Measurements from ENCODE around the gene STAMBP.
"Not testable (repeated sequence)": the region's sequence is repeated elsewhere in the genome, so short reads cannot be mapped to it uniquely, and the experiment has no call there.

The STAMBP gene

DNA sequence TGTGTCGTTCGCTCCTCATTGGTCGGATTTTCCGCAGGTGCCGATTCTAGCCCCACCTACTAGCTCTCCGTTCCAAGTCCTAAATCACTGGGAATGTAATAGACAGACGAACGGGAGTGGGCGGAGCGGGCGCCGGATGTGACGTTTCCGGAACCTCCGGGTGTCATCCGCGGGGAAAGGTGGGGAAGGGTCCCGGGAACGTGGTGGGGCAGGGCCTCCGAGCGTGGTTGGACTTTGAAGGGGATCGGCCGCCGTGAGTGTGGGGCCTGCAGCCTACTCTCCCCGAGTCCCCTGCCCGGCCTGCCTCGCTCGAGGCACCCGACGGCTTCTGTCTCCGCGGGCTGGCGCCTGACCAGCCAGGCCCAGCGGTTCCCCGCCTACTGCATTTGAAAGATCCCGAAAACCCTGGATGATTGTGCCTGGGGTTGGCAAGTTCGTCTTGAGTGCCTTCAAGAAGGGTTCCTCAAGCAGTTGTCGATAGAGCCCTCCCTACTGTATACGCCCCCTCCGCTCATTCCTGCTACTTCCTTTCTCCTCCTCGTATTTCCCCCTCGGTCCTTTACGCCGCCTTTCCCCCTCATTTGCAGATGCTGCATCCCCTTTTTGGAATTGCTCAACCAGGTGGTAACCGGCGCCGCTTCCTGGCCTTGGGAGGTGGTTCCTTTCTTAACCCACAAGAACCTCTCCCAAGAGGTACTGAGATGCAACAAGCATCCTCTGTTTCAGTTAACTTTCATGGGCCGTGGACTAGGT is at the start of gene STAMBP:
Gene STAMBP, plus strand, starts transcription at position 144 of the 753 bp plus-strand sequence. CDS start 1,896 bp downstream, outside the sequence.
- DNase-seq: peak; percentile 96

DNA sequence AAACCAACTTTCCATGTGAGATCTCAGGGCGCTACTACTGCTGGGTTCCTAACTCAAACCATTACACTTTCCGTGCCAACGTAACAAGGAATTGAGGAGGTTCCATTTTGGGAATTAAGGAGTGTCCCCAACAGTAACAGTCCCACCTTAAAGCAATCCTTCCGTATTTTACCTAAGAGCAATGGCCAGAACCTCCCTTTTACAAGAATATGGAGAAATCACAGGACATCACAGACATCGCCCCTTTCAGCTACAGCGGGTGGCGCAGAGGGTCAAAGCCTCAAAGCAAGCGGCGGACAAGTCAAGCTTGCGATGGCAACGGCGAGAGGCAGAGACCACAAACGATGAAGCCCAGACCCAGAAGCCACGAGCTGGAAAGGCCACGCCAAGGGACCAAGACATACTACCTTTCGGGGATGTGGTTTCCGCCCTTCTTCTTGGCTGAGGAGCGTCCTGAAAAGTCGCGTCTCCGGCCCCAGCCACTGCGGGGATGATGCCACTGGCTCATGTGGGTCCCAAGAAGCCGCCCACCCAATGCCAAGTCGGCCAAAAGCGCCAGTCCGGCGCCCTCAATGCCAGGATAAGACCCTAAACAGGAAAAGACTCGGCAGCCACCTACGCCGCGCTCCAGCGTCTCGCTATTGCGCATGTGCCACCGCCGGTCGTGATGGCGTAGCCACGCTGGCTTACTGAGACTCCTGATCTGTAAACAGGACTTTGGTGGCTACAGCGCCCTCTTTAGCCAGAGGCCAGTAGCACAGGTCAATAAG is 49.1 kb upstream of the STAMBP start, which contains the start of gene DUSP11:
Gene DUSP11, minus strand, starts transcription at position 637 of the 770 bp plus-strand sequence. Its CDS starts 129 bp downstream, at position 508.
- DNase-seq: peak; percentile 84

DNA sequence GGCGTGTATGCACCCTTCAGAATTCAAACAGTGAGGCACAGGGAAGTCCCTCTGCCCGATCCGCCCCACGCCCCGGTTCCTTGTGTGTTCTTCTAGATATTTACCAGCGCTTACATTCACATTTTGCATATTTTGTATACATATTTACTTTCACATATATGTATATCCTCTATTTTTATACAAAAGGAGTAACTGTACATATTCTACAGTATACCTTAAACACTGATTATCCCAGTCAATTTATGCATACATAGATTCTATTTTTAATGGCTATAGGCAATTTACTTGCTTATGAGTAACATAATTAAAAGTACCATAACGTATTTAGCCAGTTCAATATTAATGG is 48.6 kb upstream of the STAMBP start:
- no peak for DNase-seq

DNA sequence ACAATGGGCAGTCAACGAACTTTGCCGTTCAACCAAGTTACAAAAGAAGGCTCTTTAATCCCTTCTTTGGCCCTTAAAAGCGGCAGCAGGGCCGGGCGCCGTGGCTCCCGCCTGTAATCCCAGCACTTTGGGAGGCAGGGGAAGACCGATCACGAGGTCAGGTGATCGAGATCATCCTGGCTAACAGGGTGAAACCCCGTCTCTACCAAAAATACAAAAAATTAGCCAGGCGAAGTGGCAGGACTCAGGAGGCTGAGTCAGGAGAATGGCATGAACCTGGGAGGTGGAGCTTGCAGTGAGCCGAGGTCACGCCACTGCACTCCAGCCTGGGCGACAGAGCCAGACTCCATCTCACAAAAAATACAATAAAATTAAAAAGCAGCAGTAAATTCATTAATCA is 45.4 kb upstream of the STAMBP start:
- DNase-seq: not testable (repeated sequence)

DNA sequence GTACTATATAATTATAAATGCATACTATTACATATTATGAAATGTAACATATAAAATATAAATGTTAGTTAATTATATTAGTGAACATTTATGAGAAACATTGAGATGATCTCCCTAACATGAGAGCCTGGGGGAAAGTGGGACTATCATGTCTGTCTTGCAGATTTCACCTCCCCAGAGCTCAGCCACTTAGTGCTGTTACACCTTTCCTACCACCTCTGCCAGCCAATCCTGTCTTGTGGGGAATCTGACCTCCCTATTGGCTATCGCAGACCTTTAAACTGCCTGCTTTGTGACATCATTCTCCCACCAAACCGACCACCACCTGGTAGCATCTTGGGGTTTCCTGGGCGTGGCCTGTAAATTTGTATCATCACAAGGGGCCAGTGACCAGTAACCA is 44.9 kb upstream of the STAMBP start, which contains the start of gene C2orf78:
Gene C2orf78, plus strand, starts transcription at position 301 of the 400 bp plus-strand sequence. CDS start 127 bp downstream, outside the sequence.
- DNase-seq: not testable (repeated sequence)

DNA sequence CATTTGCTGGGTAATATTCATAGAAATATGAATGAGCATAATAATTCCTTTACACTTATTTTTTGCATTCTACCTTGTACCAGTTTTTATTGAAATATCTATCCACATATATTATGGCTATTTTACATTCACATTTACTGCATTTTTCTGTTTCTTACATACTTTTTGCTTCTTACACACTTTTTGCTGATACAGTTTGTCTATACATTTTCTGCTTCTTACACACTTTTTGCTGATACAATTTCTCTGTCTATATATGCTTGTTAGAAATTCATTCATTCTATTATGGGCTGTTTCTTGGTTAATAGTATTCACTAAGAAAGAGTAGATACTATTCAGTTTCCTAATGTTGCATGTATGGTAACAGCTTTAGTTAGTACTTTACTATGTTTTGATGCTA is 16.9 kb upstream of the STAMBP start:
- DNase-seq: no peak

DNA sequence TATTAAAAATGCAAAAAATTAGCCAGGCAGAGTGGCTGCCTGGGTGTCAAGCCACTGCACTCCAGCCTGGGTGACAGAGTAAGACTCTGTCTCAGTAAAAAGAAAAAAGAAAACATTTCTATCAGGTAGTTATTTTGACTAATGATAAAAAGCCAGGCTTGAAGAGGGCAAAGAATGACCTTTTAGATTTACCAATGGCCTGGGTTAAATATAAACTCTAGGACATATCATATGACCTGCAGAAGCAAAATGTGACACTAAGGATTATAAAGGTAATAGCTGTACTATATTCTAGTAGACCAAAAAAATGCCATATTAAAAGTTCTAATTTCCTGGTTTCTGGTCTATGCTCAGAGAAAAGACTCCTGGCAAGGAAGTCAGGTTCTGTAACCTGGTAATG is 16.1 kb upstream of the STAMBP start:
- DNase-seq: no peak

DNA sequence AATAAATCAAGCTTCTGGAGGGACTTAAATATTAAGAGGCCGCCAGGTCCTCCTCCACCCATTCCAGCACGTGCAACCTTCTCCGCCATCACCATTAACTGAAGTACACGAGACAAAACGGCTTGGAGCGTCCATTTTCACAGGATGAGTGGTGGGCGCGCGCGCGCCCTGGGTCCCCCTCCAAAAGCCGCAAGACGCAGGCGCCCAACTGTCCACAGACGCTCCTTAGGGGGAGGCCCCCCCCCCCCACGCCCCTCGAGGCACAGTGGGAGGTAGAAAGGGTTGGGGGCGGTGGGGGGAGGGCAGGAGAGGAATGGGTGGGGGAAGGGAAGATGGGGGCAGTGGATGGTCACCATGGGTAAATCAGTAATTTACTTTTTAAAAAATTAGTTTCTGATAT is 10.5 kb upstream of the STAMBP start:
- no peak for DNase-seq

DNA sequence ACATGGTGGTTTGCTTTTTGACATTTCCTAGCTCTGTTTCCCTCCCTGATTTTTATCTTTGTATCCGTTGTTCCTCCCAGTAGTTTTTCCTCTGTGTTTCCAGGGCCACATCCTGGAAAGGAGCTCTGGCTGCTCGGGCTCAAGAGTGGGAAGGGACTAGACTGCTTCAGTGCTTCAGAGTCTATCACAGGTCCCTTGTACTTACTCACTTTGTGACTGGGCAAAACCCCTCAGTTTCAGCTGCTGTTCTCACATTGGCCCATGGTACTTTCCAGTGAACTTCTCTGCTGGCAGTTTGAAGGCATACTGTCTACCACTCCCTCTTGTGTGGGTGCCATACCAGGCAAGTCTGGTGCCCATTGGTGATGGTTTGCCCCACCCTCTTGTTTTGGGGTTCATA is 7.5 kb upstream of the STAMBP start:
- DNase-seq: no peak

DNA sequence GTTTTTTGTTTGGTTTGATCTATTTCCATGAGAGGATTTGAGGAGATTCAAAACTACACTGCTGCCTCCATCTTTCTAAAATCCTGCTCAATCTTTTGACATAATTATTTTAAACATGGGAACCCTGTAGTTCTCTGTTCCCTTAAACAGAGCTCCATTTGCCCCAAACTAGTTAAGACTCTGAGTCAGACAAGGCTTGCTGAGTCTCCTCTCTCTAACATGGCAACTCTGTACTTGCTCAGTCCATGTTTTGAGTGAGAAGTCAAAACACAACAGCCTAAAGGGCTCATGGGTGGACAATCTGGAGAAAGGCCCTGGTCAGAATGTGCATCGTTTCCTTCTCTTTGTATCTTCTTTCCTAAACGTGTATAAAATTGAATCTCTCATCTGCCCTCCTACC is 7.1 kb upstream of the STAMBP start:
- no peak for DNase-seq

DNA sequence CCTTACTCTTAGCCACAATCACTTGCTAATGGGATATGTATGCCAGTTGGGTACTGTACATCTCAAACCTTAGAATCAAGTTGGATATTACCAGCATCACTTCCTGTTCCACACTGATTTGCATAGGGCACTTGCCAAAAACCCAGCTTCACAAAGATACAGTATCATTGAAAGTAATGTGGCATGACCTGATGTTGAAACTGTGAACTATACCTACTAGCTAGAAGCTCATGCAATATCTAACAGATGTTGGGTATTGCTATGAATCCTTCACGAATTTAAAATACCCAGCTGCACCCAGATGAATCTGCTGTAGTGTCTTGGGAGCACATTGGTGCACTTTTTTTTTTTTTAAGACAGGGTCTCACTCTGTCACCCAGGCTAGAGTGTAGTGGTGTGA is 6.5 kb upstream of the STAMBP start:
- DNase-seq: no peak

DNA sequence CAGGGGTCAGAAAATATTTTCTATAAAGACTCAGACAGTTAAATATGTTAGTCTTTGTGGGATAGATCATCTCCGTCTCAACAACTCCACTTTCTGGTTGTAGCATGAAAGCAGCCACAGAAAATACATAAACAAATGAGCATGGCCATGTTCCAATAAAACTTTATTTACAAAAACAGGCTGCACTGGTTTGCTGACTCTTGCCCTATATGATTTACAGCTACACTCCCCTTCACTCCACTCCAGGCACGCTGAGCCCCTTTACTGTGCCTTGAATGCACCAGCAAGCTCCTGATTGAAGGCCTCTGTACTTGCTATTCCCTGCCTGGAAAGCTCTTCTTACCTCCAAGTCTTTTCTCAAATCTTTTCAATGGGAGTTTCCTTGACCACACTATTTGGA is 5.8 kb upstream of the STAMBP start:
- no peak for DNase-seq

DNA sequence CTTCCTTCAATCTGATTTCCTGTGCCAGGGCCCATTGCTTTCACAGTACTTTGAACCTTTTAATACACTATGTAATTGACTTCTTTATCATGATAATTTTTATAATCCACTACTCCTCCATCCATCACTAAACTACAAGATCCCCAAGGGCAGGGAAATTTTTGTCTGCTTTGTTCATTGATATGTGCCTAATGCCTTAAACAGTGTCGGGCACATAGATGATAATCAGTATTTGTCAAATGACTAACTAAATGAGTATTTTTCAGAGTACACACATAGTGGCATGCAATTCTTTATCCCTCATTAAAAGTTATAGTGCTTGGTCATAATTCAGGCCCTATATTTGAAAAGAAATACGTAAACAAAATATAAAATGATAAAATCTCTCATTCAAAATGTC is 5.3 kb upstream of the STAMBP start:
- no peak for DNase-seq

DNA sequence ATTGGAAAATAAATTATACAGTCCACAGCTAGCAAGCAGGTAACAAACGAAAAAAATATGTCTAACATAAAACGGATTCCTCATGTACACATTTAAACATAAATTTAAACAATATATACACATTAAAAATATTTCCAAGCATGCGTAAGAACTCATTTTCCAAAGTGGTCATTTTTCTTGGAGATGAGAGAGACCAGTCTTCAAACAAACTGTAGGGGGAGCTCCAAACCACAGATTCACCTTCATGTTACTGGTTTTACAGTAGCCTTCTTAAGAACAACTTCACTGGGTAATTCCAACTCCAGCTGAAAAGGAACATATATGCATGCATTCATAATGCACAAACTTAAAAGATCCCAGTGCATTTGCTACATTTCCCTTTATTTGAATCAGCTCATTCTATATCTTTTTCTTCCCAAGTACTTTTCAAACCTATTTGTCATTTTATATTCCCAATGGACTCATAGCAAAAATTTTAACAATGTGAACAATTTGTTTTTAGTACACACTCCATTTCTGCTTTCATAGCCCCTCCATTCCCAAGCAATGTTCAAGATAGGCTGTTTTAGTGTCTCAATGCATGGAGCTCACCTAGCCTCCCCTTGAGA is 4.7 kb upstream of the STAMBP start:
- peak; percentile 55 for DNase-seq

DNA sequence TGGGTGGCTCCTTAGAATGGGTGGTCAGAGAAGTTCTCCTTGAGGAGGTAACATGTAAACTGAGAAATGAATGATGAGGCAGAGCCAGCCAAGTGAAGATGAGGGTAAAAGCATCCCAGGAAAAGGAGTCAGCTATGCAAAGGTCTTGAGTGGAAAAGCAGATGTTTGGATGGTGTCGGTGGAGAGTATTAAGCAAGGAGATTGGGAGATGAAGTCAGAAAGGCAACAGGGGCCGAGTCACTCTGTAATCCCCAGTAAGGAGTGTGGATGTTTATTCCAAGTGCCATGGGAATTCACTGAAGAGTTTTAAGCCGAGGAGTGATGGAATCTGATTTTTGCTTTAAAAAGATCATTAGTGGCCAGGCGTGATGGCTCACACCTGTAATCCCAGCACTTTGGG is 3.4 kb upstream of the STAMBP start:
- DNase-seq: no peak

DNA sequence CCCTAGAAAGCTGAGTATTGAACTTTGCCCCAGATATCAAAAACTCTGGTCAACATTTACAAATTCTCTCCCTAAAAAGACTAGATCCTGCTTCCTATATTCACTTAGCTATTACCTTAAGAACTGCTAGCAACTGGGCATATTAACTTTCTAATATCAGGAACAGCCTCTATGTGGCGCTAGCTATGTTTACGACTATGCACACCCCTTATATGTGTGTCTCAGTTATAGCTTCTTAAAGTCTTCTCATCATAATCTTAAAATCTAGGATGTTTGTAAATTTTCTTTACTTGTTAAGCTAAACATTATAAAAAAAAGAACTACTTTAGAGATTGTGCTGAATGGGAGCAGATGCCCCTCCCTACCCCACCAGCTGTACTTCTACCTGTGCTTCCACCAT is 1.7 kb upstream of the STAMBP start:
- no peak for DNase-seq

DNA sequence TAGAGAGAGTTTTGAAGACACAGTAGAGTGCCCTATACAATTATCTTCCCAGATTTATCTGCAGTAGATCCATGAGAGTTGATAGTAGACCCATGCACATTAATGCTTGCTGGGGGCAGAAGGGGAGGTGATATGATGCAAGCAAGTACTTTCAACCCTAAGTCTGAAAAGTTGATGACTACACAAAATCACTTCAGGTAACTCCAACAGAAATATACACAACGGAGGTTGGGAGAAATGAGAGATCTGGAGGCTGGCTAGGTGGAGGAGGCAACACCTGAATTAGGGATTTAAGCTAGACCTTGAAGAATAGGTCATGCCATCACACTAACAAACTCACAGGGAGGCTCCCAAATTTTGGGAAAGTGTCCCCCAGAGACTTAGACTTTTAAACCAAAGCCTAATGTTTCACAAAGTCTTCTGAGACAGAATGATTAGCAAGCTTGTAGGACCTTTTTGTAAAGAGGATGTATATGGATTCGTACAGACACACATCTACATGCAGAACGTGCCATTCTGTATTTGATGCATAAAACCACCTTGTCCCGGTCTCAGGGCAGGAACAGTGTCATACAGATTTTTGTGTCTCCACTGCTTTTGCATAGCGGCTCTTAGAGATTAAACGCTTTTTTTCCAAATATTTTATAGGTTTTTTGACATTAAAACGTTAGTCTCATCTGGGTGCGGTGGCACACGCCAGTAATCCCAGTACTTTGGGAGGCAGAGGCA is 937 bp upstream of the STAMBP start:
- no peak for DNase-seq

DNA sequence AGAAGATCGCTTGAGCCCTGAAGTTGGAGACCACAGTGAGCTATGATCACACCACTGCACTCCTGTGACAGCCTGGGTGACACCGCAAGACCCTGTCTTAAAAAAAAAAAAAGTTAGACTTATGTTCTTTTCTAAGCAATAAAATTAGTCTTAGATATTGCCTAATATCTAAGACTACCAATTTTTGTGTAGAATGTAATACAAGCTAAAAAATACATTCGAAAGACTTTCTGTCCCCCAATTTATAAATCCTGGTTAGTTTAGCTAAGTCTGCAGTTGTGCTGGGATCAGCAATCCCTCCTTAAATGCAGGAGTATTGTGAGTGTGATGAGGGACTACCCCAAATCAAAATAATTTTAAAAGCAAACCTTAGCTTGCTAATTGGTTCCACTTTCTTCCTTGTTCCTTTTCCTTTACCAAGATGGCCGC is 358 bp upstream of the STAMBP start:
- DNase-seq: no peak

DNA sequence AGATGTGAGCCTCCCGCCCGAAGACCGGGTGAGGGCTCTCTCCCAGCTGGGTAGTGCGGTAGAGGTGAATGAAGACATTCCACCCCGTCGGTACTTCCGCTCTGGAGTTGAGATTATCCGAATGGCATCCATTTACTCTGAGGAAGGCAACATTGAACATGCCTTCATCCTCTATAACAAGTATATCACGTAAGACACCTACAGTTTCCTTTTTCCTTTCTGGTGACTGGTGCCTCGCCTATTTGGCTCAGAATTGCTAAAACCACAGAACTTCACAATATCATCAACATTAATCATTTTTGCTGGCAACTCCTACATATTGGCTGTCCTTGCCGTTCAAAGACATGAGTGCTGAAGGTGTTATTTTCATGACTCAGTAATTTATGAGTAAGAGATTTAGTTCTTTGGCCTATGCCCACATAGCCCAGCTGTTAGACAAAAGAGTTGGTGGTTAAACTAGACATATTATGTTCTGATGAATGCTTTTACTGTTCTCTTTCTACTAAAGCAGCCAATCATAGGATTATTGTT is 2.2 kb downstream of the STAMBP start:
- no peak for DNase-seq

DNA sequence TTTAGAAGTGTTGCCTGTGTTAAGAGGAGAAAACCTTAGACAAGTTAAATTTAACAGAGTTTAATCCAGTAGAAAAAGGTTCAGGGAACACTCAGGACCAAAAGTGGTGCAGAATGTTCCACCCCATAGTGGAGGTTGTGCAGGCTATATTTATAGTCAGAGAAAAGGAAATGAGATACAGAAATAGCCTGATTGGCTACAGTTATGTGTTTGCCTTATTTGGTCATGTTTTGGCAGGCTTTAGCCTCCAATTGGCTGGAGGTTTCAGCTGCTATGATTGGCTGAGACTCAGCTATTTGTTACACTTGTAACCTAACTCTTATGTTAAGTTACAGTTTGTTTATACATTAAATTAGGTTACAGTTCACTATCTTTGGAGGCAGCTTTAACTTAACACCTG is 4.2 kb downstream of the STAMBP start:
- DNase-seq: peak; percentile 22

DNA sequence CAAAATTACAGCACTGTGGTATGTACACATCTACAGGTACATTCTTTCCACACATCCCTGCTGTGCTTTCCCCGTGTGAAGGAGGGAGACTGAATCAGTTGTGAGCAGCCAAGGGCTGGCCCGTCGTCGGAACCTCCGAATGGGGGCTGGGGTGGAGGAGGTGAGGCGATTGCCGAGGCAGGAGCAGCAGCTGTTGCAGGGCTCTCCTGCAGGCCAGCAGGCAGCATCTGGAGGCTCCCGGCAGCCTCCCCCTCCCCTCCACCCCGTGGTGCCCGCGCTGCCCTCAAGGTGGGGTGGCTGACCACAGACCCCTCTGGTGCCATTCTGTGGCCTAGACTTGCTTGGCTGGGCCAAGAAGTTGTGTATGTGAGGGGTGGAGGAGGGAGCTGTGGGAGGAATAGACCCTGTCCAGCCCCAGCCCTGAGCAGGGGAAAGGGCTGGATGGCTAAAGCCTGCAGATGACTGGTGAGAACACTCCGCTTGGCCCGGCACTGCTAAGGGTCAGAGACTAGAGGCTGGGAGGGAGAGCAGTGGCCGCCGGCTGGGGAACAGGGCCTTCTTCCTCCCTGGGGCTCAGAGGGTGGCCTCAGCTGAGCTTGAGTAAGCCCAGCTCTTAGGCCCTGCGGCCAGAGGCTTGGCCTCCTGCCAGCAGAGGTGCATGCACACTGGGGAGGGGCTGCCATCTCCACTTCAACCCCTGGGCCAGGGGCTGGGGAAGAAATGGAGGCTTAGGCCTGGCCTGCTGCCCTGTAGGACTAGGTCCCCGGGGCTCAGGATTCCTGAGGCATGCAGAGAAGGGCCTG is 7.6 kb downstream of the STAMBP start:
- DNase-seq: no peak
